Epithelial cell of esophagus (primary cell): ENCODE measurements around the gene CKMT1B.
"Not testable (repeated sequence)": the region's sequence is repeated elsewhere in the genome, so short reads cannot be mapped to it uniquely, and the experiment has no call there.

Source experiments
- DNase-seq: peaks from one replicate; pipeline ENCODE4 v3.0.0; 2010; ENCODE audit warnings: low read depth
- H3K4me3 ChIP-seq: 2 replicates; pipeline ENCODE4 v1.5.1; 2011; ENCODE audit warnings: mild to moderate bottlenecking, low read length, control low read depth
- TF ChIP-seq, protein P1 (sequence below): IDR thresholded peaks from 2 replicates; pipeline ENCODE4 v1.5.1; 2011; ENCODE audit warnings: low read depth, mild to moderate bottlenecking, low read length, control low read depth, inconsistent platforms; ENCODE audit not compliant: insufficient read depth; ENCODE audit errors: missing control alignments

Gene CKMT1B

DNA sequence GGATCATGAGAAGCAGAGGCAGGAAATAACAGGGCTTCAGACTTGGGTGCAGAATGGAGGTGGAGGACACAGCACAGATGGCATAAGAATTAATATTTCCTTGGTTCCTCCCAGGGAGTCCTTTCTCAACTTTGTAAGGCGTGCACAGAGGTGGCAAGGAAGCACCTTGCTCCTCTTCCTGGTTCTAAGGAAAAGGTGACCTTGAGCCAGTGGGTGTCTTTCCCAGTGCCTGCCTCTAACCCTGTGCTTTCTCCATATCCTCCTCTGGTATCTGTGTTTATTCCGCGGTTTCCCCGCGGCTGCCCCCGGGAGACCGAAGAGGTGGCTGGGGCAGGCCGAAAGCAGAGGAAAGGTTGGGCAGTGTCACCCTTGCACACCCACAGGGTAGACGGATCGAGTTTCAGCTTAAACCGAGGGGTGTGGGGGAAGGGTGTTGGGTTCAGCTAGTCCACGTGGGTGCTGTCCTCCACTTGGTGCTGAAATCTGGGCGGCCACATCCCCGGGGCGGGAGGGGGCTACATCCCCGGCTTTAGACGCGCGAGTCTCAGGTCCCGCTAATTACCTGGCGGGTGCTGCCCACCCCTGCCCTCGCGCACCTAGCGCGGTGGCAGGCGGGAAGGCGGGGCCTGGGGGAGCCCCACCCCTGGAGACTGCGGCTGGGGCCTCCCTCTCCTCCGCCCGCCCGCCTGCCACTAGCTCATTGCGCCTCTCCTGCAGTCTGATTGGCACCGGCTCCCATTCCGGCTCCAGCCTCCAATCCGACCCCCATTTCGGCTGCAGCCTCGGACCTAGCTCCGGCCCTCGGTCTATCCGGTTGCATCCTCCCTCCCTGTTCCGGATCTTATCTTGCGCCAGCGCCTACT is at the start of gene CKMT1B:
CKMT1B (plus strand) TSS at position 700 of the 863 bp plus-strand sequence. CDS start 192 bp downstream, outside the sequence.
- not testable (repeated sequence) for DNase-seq
- peak within 1 kb of the TSS; percentile 15 for H3K4me3 ChIP-seq

GRCh38 chr15:43544266-43544665 is 49.6 kb upstream of the CKMT1B start:
- no peak overlapping the region for H3K4me3 ChIP-seq
- TF ChIP-seq, protein P1, sequence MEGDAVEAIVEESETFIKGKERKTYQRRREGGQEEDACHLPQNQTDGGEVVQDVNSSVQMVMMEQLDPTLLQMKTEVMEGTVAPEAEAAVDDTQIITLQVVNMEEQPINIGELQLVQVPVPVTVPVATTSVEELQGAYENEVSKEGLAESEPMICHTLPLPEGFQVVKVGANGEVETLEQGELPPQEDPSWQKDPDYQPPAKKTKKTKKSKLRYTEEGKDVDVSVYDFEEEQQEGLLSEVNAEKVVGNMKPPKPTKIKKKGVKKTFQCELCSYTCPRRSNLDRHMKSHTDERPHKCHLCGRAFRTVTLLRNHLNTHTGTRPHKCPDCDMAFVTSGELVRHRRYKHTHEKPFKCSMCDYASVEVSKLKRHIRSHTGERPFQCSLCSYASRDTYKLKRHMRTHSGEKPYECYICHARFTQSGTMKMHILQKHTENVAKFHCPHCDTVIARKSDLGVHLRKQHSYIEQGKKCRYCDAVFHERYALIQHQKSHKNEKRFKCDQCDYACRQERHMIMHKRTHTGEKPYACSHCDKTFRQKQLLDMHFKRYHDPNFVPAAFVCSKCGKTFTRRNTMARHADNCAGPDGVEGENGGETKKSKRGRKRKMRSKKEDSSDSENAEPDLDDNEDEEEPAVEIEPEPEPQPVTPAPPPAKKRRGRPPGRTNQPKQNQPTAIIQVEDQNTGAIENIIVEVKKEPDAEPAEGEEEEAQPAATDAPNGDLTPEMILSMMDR = no peak
- DNase-seq = no peak

GRCh38 chr15:43545426-43545825 is 48.4 kb upstream of the CKMT1B start:
- DNase-seq = no peak

GRCh38 chr15:43547539-43547938 is 46.3 kb upstream of the CKMT1B start:
- no peak overlapping the region for H3K4me3 ChIP-seq
- DNase-seq = no peak
- TF ChIP-seq, protein P1 = no peak

More at GRCh38 chr15:43545426-43545825, 48.4 kb upstream of the CKMT1B start:
- TF ChIP-seq, protein P1 = no peak
- no peak overlapping the region for H3K4me3 ChIP-seq

GRCh38 chr15:43550527-43551363 is 43.1 kb upstream of the CKMT1B start:
- no peak overlapping the region for H3K4me3 ChIP-seq
- DNase-seq = no peak
- TF ChIP-seq, protein P1 = no peak

GRCh38 chr15:43552256-43552655 is 41.6 kb upstream of the CKMT1B start:
- no peak overlapping the region for H3K4me3 ChIP-seq
- no peak for DNase-seq
- TF ChIP-seq, protein P1 = no peak

DNA sequence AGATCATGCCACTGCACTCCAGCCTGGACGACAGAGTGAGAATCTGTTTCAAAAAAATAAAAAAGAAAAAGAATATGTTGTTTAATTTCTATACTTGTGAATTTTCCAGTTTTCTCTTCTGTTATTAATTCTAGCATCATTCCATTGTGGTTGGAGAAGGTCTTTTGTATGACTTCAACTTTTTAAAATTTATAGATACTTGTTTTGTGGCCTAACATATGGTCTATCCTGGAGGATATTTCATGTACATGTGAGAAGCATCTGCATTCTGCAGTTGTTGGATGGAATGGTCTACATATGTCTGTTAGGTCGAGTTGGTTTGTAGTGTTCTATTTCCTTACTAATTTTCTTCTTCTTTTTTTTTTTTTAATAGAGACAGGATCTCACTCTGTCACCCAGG is 40.8 kb upstream of the CKMT1B start:
- H3K4me3 ChIP-seq = no peak overlapping the region
- DNase-seq = no peak
- TF ChIP-seq, protein P1 = no peak

GRCh38 chr15:43562753-43563152 is 31.1 kb upstream of the CKMT1B start:
- not testable (repeated sequence) for H3K4me3 ChIP-seq, DNase-seq

- DNase-seq, H3K4me3 ChIP-seq: not testable (repeated sequence)
Observed at GRCh38 chr15:43563793-43564192, 30.0 kb upstream of the CKMT1B start.

DNA sequence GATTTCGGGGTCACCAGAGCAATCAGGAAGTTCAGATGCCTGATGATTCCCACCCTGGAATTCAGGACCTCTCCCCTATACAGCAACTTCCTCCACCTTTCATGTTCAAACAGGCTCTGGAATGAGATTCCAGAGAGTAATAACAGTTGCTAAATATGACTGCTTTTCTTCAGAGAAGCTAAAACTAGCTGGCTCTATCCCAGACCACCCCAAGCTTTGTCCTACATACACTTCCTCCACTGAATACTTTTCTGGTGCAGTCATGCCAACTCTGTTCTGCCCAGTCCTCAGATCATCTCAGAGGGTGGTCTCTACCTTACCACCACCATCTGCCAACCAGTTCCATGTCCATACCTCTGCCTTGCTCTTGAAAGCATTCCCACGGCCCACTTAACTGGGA is 27.2 kb upstream of the CKMT1B start:
- not testable (repeated sequence) for H3K4me3 ChIP-seq, DNase-seq

DNA sequence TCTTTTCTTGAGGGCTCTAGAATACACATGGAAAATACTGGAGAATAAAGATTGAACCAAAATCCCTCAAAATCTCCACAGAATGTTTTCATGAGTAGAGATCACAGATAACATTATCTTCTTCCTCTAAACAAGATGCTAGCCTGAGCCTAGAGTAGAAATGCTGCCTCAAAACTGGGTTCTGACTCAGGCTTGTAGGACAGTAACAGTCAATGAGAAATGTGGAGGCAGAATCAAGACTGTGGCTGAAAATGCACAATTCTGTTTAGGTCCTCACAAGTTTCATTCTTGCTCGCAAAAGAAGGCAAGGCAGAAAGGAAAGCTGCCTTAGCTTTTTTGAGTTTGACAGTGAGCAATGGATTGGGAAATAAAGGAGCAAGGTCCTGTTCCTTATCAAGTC is 19.2 kb upstream of the CKMT1B start:
- not testable (repeated sequence) for DNase-seq, H3K4me3 ChIP-seq
